T-helper 9 cell (primary cell): ENCODE results near the gene ATF2.

ENCODE experiments used
- DNase-seq: peaks from one replicate; pipeline ENCODE4 v3.0.0-alpha.2; 2020

ATF2 gene

GRCh38 chr2:175022923-175023322 lies 145.1 kb downstream of the ATF2 start:
- no peak for DNase-seq
